GM19239 (cell line): ENCODE measurements around the gene SCRN1.

Experiments
- DNase-seq: peaks from one replicate; pipeline ENCODE4 v3.0.0; 2011; ENCODE audit warnings: low spot score; ENCODE audit not compliant: insufficient read length
- FAIRE-seq: peaks from 2 replicates; lab custom pipeline; 2011; peaks lifted over from hg19 to GRCh38; lab: Jason Lieb, UNC

The SCRN1 gene

GRCh38 chr7:29940199-29940598 lies 49.4 kb downstream of the SCRN1 start:
- DNase-seq = no peak
- no peak for FAIRE-seq

GRCh38 chr7:29937132-29937531 lies 52.5 kb downstream of the SCRN1 start:
- FAIRE-seq (no peak), DNase-seq (no peak)

- DNase-seq (no peak), FAIRE-seq (no peak)
These were observed 54.5 kb downstream of the SCRN1 start for GRCh38 chr7:29935111-29935510.

- DNase-seq (no peak), FAIRE-seq (no peak)
These were observed 60.4 kb downstream of the SCRN1 start for GRCh38 chr7:29929018-29929807.

GRCh38 chr7:29926741-29927140 lies 62.9 kb downstream of the SCRN1 start:
- DNase-seq (no peak), FAIRE-seq (no peak)

- no peak for FAIRE-seq
- DNase-seq = no peak
These were observed 63.4 kb downstream of the SCRN1 start for GRCh38 chr7:29926216-29926615.

- FAIRE-seq (no peak), DNase-seq (no peak)
These were observed 64.9 kb downstream of the SCRN1 start for GRCh38 chr7:29924684-29925083.

- DNase-seq (no peak), FAIRE-seq (no peak)
These were observed 65.6 kb downstream of the SCRN1 start for GRCh38 chr7:29924006-29924405.

GRCh38 chr7:29922921-29923700 lies 66.5 kb downstream of the SCRN1 start:
- FAIRE-seq (no peak), DNase-seq (no peak)

GRCh38 chr7:29921404-29922010 lies 68.1 kb downstream of the SCRN1 start:
- peak; percentile 33 for DNase-seq
- peak; percentile 91 for FAIRE-seq

- DNase-seq (no peak), FAIRE-seq (no peak)
These were observed 69.1 kb downstream of the SCRN1 start for GRCh38 chr7:29920491-29920890.

GRCh38 chr7:29919790-29920189 lies 69.8 kb downstream of the SCRN1 start:
- no peak for DNase-seq
- FAIRE-seq = no peak

GRCh38 chr7:29918850-29919249 lies 70.8 kb downstream of the SCRN1 start:
- FAIRE-seq = no peak
- DNase-seq = no peak

GRCh38 chr7:29917641-29918040 lies 72.0 kb downstream of the SCRN1 start:
- FAIRE-seq (no peak), DNase-seq (no peak)

GRCh38 chr7:29915481-29916215 lies 74.0 kb downstream of the SCRN1 start:
- no peak for DNase-seq
- no peak for FAIRE-seq

GRCh38 chr7:29914180-29914579 lies 75.4 kb downstream of the SCRN1 start:
- no peak for DNase-seq

GRCh38 chr7:29906200-29907022 lies 83.2 kb downstream of the SCRN1 start:
- no peak for DNase-seq
- FAIRE-seq = no peak

More at GRCh38 chr7:29914180-29914579, 75.4 kb downstream of the SCRN1 start:
- no peak for FAIRE-seq

GRCh38 chr7:29900745-29901144 lies 88.9 kb downstream of the SCRN1 start:
- DNase-seq (no peak), FAIRE-seq (no peak)

GRCh38 chr7:29898301-29898700 lies 91.3 kb downstream of the SCRN1 start:
- FAIRE-seq (no peak), DNase-seq (no peak)
